Left ventricle myocardium inferior (tissue), 1 donor: ENCODE data around the gene SPAG9. TPM values are rescaled to one million over a fixed set of nuclear protein-coding genes. Genes with fewer than 3 reads are reported as not detected.

ENCODE experiments used
- DNase-seq: peaks from one replicate; pipeline ENCODE4 v3.0.0-alpha.2; 2020
- H3K27ac ChIP-seq: fragments of 200-600 bp; replicated peaks from 2 replicates; pipeline ENCODE4 v1.8.0; 2021
- H3K27me3 ChIP-seq: fragments of 200-600 bp; 2 replicates; pipeline ENCODE4 v1.8.0; 2021; ENCODE audit warnings: low read depth
- H3K36me3 ChIP-seq: fragments of 200-600 bp; 2 replicates; pipeline ENCODE4 v1.8.0; 2021
- H3K4me1 ChIP-seq: fragments of 200-600 bp; 2 replicates; pipeline ENCODE4 v1.8.0; 2021
- H3K4me3 ChIP-seq: fragments of 200-600 bp; 2 replicates; pipeline ENCODE4 v1.8.0; 2021; ENCODE audit warnings: mild to moderate bottlenecking, moderate library complexity
- H3K9me3 ChIP-seq: fragments of 200-600 bp; replicated peaks from 2 replicates; pipeline ENCODE4 v1.8.0; 2021
- CTCF ChIP-seq: fragments of 200-600 bp; IDR thresholded peaks from 2 replicates; pipeline ENCODE4 v1.8.0; 2021; ENCODE audit warnings: antibody characterized with exemption, mild to moderate bottlenecking, borderline replicate concordance
- intact Hi-C: fragments of 100-400 bp; cut with micrococcal nuclease; formaldehyde crosslinking; loops from one replicate; pipeline ENCODE4 v1.11.0; 2022
- total RNA-seq: library from RNA; stranded (reverse); fragmentation: NEBNext Ultra II Directional; extraction: Animal tissue kit (Norgen Biotek cat#: 25700); gene quantifications from one replicate; pipeline ENCODE4 v1.2.1, GENCODE V29; 2021
- donor health status: DM: no; HTN: yes; CAD: no; lungs with severe emphysema.

The SPAG9 gene
- total RNA-seq, 1 donor from 2014 or later: 43.8 TPM

- peaks cover 32% of the 10 kb centered on the region for H3K4me1 ChIP-seq
- no peak overlapping the region for H3K27ac ChIP-seq
- no peak overlapping the region for H3K4me3 ChIP-seq
- H3K27me3 ChIP-seq: no peaks in the 10 kb centered on the region
- peaks cover 6% of the 10 kb centered on the region for H3K36me3 ChIP-seq
- no peak for TF ChIP-seq CTCF
- H3K9me3 ChIP-seq: no peaks in the 10 kb centered on the region
- no peak for DNase-seq
- intact Hi-C loops: no loop called here
Measured at GRCh38 chr17:51044976-51045375, 75.7 kb downstream of the SPAG9 start.

GRCh38 chr17:51036084-51036483, 84.6 kb downstream of the SPAG9 start:
- TF ChIP-seq CTCF: no peak
- Histone ChIP-seq H3K27ac (no peak overlapping the region), H3K4me1 (peaks cover 14% of the 10 kb centered on the region), H3K27me3 (no peaks in the 10 kb centered on the region), H3K4me3 (no peak overlapping the region), H3K9me3 (no peaks in the 10 kb centered on the region), H3K36me3 (peaks cover 33% of the 10 kb centered on the region)
- DNase-seq: no peak
- intact Hi-C loops: no loop called here

GRCh38 chr17:51035431-51035830, 85.2 kb downstream of the SPAG9 start:
- Histone ChIP-seq H3K27ac (peak overlapping the region; percentile 16), H3K4me1 (peaks cover 15% of the 10 kb centered on the region), H3K36me3 (peaks cover 32% of the 10 kb centered on the region), H3K27me3 (no peaks in the 10 kb centered on the region), H3K9me3 (no peaks in the 10 kb centered on the region), H3K4me3 (no peak overlapping the region)
- DNase-seq: no peak
- no peak for TF ChIP-seq CTCF
- intact Hi-C loops: no loop called here

GRCh38 chr17:51034800-51035199, 85.9 kb downstream of the SPAG9 start:
- H3K4me3 ChIP-seq: no peak overlapping the region
- peaks cover 20% of the 10 kb centered on the region for H3K4me1 ChIP-seq
- no peaks in the 10 kb centered on the region for H3K27me3 ChIP-seq
- no peak for DNase-seq
- intact Hi-C loops: no loop called here
- no peak for TF ChIP-seq CTCF
- no peaks in the 10 kb centered on the region for H3K9me3 ChIP-seq
- peaks cover 26% of the 10 kb centered on the region for H3K36me3 ChIP-seq
- peak overlapping the region; percentile 16 for H3K27ac ChIP-seq

- peaks cover 15% of the 10 kb centered on the region for H3K36me3 ChIP-seq
- TF ChIP-seq CTCF: no peak
- no peaks in the 10 kb centered on the region for H3K27me3 ChIP-seq
- no peaks in the 10 kb centered on the region for H3K9me3 ChIP-seq
- peaks cover 27% of the 10 kb centered on the region for H3K4me1 ChIP-seq
- intact Hi-C loops: no loop called here
- H3K4me3 ChIP-seq: no peak overlapping the region
- no peak overlapping the region for H3K27ac ChIP-seq
- no peak for DNase-seq
Measured at GRCh38 chr17:51032850-51033249, 87.8 kb downstream of the SPAG9 start.
